Measurements from ENCODE around the gene PIKFYVE.
A peak's percentile ranks its signal among the peaks of the same experiment; 100 is the strongest.
"Not testable (repeated sequence)": the region's sequence is repeated elsewhere in the genome, so short reads cannot be mapped to it uniquely, and the experiment has no call there.

PIKFYVE gene

GRCh38 chr2:208252716-208253492 lies 13.2 kb upstream of the PIKFYVE start:
- DNase-seq = no peak
- intact Hi-C loops (cut with DNase I) = loop anchor here (5.0 kb wide), 1 partner anchor 76 kb away; no protein-coding TSS in a partner anchor

- intact Hi-C loops (cut with DNase I) = loop anchor here (5.0 kb wide), 1 partner anchor 76 kb away; no protein-coding TSS in a partner anchor
Observed at GRCh38 chr2:208253600-208254117, 12.4 kb upstream of the PIKFYVE start.

DNA sequence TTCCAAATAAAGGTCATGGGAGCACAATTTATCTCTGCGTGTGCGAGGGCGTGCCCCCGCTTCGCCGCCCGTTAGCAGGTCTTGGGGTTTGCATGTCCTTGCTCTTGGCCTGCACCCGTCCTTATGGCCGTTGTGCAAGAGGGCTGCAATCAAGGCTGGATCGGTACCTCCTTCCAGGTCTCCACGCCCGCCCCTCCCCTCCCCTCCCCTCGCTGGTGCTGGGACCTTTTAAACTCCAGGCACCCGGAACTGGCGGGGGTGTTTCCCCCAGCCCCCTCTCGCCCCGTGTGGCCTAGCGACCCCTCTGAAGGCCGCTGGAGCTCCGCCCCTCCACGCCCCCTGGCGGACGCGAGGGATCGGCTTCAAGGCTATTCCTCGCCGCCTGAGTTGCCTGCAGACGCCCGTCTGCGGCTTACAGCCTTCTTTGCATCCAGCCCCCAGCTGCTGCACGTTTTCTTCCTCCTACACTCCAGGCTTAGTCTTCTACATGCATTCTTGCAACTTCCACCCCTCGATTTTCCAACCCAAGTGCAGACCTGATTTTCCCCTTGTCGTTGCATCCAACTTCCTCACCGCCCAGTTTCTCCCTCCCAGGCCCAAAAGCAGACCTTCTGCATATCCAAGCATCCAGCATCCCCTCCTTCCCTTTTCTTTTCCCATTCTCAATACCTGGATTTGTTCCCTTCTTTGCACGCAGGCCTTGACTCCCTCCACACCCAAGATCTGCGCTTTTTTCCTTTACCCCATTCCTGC lies 11.8 kb upstream of the PIKFYVE start:
- intact Hi-C loops (cut with DNase I) = loop anchor here (5.0 kb wide), 1 partner anchor 77 kb away; no protein-coding TSS in a partner anchor
- peak; percentile 74 to 94 (median 89) for DNase-seq

More at GRCh38 chr2:208253600-208254117, 12.4 kb upstream of the PIKFYVE start:
- DNase-seq = no peak

GRCh38 chr2:208254871-208255556 lies 11.0 kb upstream of the PIKFYVE start, which contains the start of gene IDH1:
Gene IDH1 (minus strand): TSS chr2:208255071. CDS start chr2:208251551, 3,520 bp downstream.
- intact Hi-C loops (cut with DNase I) = loop anchor here (1.0 to 5.0 kb wide), 2 partner anchors 11 to 78 kb away; partner anchors contain the start of gene PIKFYVE
- DNase-seq = peak; percentile 96 to 99 (median 98)

- no peak for DNase-seq
- intact Hi-C loops (cut with DNase I) = loop anchor here (1.0 kb wide), 1 partner anchor 11 kb away; the partner anchor contains the start of gene PIKFYVE
Observed at GRCh38 chr2:208255557-208256106, 10.4 kb upstream of the PIKFYVE start.

GRCh38 chr2:208256192-208256782 lies 9.8 kb upstream of the PIKFYVE start:
- intact Hi-C loops (cut with DNase I) = no loop called here
- no peak for DNase-seq

DNA sequence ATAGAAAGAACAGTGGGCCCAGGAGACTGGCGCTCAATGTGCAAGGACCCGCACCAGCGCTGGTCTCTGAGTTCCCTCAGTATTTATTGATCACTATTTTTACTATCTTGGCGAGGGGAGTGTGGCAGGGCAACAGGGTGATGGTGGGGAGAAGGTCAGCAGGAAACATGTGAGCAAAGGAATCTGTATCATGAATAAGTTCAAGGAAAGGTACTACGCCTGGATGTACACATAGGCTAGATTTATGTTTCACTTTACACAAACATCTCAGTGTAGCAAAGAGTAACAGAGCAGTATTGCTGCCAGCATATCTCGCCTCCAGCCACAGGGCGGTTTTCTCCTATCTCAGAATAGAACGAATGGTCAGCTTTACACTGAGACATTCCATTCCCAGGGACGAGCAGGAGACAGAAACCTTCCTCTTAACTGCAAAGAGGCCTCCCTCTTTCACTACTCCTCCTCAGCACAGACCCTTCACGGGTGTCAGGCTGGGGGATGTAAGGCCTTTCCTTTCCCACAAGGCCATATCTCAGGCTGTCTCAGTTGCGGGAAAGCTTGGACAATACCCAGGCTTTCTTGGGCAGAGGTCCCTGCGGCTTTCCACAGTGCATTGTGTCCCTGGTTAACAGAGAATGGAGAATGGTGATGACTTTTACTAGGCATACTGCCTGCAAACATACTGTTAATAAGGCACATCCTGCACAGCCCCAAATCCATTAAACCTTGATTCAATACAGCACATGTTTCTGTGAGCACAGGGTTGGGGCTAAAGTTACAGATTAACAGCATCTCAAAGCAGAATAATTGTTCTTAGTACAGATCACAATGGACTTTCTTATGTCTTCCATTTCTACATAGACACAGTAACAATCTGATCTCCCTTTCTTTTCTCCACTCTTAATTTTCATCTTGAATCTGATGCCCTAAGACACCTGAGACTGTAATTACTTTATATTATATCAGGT lies 8.9 kb upstream of the PIKFYVE start:
- DNase-seq = peak in 1 of 42 donors; percentile 12

DNA sequence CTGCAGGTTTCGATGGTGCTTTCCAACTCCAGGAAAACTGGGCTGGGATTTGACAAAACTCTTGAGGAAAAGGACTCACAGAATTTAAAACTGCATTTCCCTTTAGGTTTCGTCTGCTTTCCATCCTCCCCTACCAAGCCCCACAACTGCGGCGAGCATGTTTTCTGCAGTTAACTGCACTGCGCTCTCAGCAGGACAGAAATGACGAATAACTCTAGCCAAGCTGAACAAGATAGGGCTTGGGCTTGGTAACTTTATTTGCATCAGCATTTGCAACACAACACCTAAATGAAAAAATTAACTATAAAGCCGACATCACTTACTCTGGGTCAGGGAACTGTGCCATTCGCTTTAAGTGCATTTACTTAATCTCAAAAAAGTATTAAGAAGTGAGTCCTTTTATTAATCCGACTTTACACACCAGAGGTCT lies 669 bp upstream of the PIKFYVE start:
- intact Hi-C loops (cut with DNase I) = loop anchor here (5.0 kb wide), 1 partner anchor 638 kb away; the partner anchor contains the start of gene METTL21A
- DNase-seq = peak in 32 of 42 donors; percentile 20 to 67 (median 45)

More for the DNA sequence above, 8.9 kb upstream of the PIKFYVE start:
- intact Hi-C loops (cut with DNase I) = not testable (repeated sequence)

- intact Hi-C loops (cut with DNase I) = loop anchor here (1.0 to 5.0 kb wide), 2 partner anchors 11 to 639 kb away; partner anchors contain the start of genes IDH1 and METTL21A
- DNase-seq = peak in 1 of 42 donors; percentile 57
Observed at GRCh38 chr2:208266553-208266893, 468 bp downstream of the PIKFYVE start.

DNA sequence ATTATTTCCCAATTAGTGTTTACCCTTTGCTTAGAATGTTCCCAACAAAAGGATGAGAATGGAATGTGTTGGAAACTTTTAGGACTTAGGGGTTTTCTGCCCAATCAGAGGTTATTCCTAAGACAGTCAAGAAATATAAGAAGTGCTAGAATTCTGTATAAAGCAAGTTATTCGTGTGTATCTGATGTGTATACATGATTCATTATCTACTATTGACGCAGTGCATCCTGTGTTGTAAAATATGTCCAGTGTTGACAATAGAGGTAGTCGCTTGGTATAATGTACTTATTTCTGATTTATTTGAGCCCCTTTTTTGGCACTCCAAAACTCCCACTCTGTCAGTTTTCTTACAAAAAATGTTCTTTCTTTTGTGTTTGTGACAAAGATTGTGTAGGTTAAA lies 881 bp downstream of the PIKFYVE start:
- no peak for DNase-seq
- intact Hi-C loops (cut with DNase I) = loop anchor here (1.0 to 5.0 kb wide), 2 partner anchors 12 to 640 kb away; partner anchors contain the start of genes IDH1 and METTL21A

DNA sequence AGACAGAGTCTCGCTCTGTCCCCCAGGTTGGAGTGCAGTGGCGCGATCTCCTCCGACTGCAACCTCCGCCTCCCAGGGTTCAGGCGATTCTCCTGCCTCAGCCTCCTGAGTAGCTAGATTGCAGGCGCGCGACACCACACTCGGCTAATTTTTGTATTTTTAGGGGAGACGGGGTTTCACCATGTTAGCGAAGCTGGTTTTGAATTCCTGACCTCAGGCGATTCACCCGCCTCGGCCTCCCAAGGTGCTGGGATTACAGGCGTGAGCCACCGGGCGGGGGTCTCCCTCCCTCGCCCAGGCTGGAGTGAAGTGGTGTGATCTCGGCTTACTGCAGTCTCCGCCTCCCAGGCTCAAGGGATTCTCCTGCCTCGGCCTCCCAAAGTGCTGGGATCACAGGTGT lies 1.5 kb downstream of the PIKFYVE start:
- DNase-seq = not testable (repeated sequence)
- intact Hi-C loops (cut with DNase I) = loop anchor here (5.0 kb wide), 1 partner anchor 640 kb away; the partner anchor contains the start of gene METTL21A

DNA sequence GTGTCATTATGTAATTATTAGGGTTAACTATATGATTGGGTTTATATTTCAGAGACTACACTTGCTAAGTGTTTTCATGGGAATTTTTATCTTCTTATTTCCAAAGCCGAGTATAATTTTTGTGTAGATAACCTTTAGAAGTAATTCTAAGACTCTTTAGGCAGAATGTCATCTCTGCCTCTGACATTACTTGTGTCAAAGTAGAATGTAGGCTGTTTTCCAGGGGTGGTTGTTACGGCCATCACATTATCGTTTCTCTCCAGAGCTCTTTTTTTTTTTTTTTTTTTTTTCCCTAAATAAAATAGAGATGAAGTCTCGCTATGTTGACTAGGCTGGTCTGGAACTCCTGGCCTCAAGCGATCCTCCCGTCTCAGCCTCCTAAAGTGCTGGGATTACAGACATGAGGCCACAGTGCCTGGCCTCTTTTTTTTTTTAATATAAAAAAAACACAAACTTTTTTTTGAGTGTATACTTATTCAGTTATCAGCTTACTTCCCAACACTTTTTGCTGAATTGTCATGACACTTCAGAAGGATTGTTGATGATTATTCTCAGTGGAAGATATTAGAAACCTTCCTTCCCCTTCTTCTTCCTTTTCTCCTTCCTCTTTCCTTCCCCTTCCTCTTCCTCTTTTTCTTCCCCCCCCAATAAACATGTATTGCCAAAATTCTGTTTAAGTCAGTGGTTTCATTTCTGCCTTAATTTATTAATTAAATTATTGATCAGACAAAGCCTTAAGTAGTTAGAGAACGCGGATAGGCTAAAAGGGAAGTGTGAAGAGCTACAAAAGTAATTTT lies 2.3 kb downstream of the PIKFYVE start:
- intact Hi-C loops (cut with DNase I) = loop anchor here (5.0 kb wide), 1 partner anchor 641 kb away; the partner anchor contains the start of gene METTL21A
- no peak for DNase-seq

GRCh38 chr2:208269091-208269490 lies 3.0 kb downstream of the PIKFYVE start:
- intact Hi-C loops (cut with DNase I) = loop anchor here (5.0 kb wide), 1 partner anchor 642 kb away; the partner anchor contains the start of gene METTL21A

GRCh38 chr2:208274748-208275147 lies 8.7 kb downstream of the PIKFYVE start:
- peak in 4 of 42 donors; percentile 22 to 55 (median 41) for DNase-seq
- intact Hi-C loops (cut with DNase I) = no loop called here

More at GRCh38 chr2:208269091-208269490, 3.0 kb downstream of the PIKFYVE start:
- no peak for DNase-seq

- intact Hi-C loops (cut with DNase I) = no loop called here
- no peak for DNase-seq
Observed at GRCh38 chr2:208278549-208278948, 12.5 kb downstream of the PIKFYVE start.

DNA sequence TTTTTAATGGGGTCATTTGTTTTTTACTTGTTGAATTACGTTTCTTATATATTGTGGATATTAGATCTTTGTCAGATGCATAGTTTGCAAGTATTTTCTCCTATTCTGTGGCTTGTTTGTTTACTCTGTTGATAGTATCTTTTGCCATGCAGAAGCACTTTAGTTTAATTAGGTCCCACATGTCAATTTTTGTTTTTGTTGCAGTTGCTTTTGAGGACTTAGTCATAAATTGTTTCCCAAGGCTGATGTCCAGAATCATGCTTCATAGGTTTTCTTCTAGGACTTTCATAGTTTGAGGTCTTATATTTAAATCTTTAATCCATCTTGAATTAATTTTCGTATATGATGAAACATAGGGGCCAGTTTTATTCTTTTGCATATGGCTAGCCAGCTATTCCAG lies 13.2 kb downstream of the PIKFYVE start:
- DNase-seq = no peak
- intact Hi-C loops (cut with DNase I) = no loop called here
